T-cell (primary cell): ENCODE data around the gene LIPT2. TPM values are rescaled to one million over a fixed set of nuclear protein-coding genes. Genes with fewer than 3 reads are reported as not detected.

Experiments
- ATAC-seq, 4 experiments: fragments of 200-7000 bp in 3 of 4; fragments of 150-1000 bp in 1 of 4; cut with Tn5 transposase; replicated peaks in 1 of 4; 1 replicate in 3 of 4; 2 replicates in 1 of 4; pipeline ENCODE4 v1.10.0; 2021; ENCODE audit warnings: moderate library complexity in 3 of 4, mild to moderate bottlenecking in 2 of 4, moderate number of reproducible peaks in 1 of 4
- CTCF ChIA-PET, 2 donors: fragments of 300-600 bp; sonication (Branson Sonifier 250); formaldehyde crosslinking; loops; one replicate each; lab custom pipeline; 2022; ENCODE audit warnings: antibody characterized with exemption in 2 of 2; lab: Charles Lee
- POLR2A ChIA-PET, 2 donors: fragments of 300-600 bp; sonication (Branson Sonifier 250); formaldehyde crosslinking; loops; one replicate each; lab custom pipeline; 2022; ENCODE audit warnings: antibody characterized with exemption in 2 of 2; lab: Charles Lee
- DNase-seq, 35 experiments: peaks; one replicate each; pipeline versions ENCODE4 v3.0.0 to v3.0.0-alpha.2; 2013 to 2023
- H3K27ac ChIP-seq: one replicate; pipeline ENCODE4 v1.5.1; 2013; ENCODE audit warnings: low read length
- H3K27me3 ChIP-seq, 2 experiments: replicated peaks in 1 of 2; 1 replicate in 1 of 2; 2 replicates in 1 of 2; pipeline versions ENCODE4 v1.6.1 to v1.7.0; 2013; ENCODE audit warnings: low read length in 1 of 2, mixed read lengths in 1 of 2; ENCODE audit not compliant: control insufficient read depth in 2 of 2, insufficient read depth in 2 of 2; ENCODE audit errors: extremely low read depth in 1 of 2
- H3K36me3 ChIP-seq, 2 donors: 1 replicate in 1 of 2; 2 replicates in 1 of 2; pipeline versions ENCODE4 v1.6.1 to v1.7.0; 2013; ENCODE audit warnings: low read length in 1 of 2; ENCODE audit not compliant: control insufficient read depth in 2 of 2, insufficient read depth in 1 of 2; ENCODE audit errors: extremely low read depth in 1 of 2
- H3K4me1 ChIP-seq, 2 experiments: 1 replicate in 1 of 2; 2 replicates in 1 of 2; pipeline versions ENCODE4 v1.6.1 to v1.7.0; 2013; ENCODE audit warnings: low read length in 2 of 2, mixed read lengths in 1 of 2; ENCODE audit not compliant: insufficient read depth in 2 of 2, control insufficient read depth in 1 of 2; ENCODE audit errors: extremely low read depth in 1 of 2
- H3K4me3 ChIP-seq, 2 donors: 1 replicate in 1 of 2; 2 replicates in 1 of 2; pipeline versions ENCODE4 v1.5.1 to v1.7.0; 2013; ENCODE audit warnings: mild to moderate bottlenecking in 2 of 2, low read length in 1 of 2, moderate library complexity in 1 of 2; ENCODE audit not compliant: control insufficient read depth in 1 of 2; ENCODE audit errors: extremely low read depth in 1 of 2
- H3K9me3 ChIP-seq: 2 replicates; pipeline ENCODE4 v1.7.0; 2013
- H3K27ac Mint-ChIP-seq, 2 donors: one replicate each; pipeline ENCODE4 v1.8.0; 2020 to 2021; ENCODE audit warnings: mild to moderate bottlenecking in 2 of 2, mixed read lengths in 2 of 2
- H3K27me3 Mint-ChIP-seq, 2 donors: one replicate each; pipeline ENCODE4 v1.8.0; 2021 to 2022; ENCODE audit warnings: mixed read lengths in 2 of 2
- H3K36me3 Mint-ChIP-seq: one replicate; pipeline ENCODE4 v1.8.0; 2021; ENCODE audit warnings: mixed read lengths
- H3K4me1 Mint-ChIP-seq, 3 donors: one replicate each; pipeline ENCODE4 v1.8.0; 2020 to 2022; ENCODE audit warnings: mixed read lengths in 3 of 3, mild to moderate bottlenecking in 1 of 3
- H3K4me3 Mint-ChIP-seq, 3 donors: one replicate each; pipeline ENCODE4 v1.8.0; 2020 to 2022; ENCODE audit warnings: mild to moderate bottlenecking in 3 of 3, mixed read lengths in 3 of 3, moderate library complexity in 3 of 3
- H3K9me3 Mint-ChIP-seq, 3 donors: one replicate each; pipeline ENCODE4 v1.8.0; 2020 to 2022; ENCODE audit warnings: mixed read lengths in 3 of 3
- WGBS: methylation state at CpG from one replicate; pipeline ENCODE4 v1.1.5; 2013; ENCODE audit warnings: missing lambda C conversion rate; ENCODE audit not compliant: insufficient coverage; 5-methylcytosine and 5-hydroxymethylcytosine counted together
- total RNA-seq, 35 experiments: library from RNA in 6 of 35; stranded (reverse) in 6 of 35; fragments of 120-200 nt in 1 of 35; gene quantifications; one replicate each; pipeline versions ENCODE4 v1.2.1 to v1.2.4 and lab custom pipeline; 2013 to 2026

The LIPT2 gene
- total RNA-seq, 5 donors from 2014 or later (not counting 1 experiment from before 2014, with no cell fraction given) = 8.9 to 16.1 (median 11.5) TPM

GRCh38 chr11:74490941-74491340, 2.6 kb downstream of the LIPT2 start:
- no peak overlapping the region for H3K4me3 ChIP-seq
- Mint-ChIP-seq H3K4me1 (peaks cover 25 to 31% (median 27%) of the 10 kb centered on the region in 3 donors), H3K36me3 (no peaks in the 10 kb centered on the region), H3K4me3 (no peak overlapping the region), H3K27me3 (no peaks in the 10 kb centered on the region), H3K27ac (peak overlapping the region in 1 of 2 donors; percentile 36), H3K9me3 (no peaks in the 10 kb centered on the region)
- ATAC-seq (no peak), DNase-seq (no peak)
- POLR2A ChIA-PET = no interaction called here
- WGBS = 100% methylated on average over 2 of the region's 4 CpGs
- H3K4me1 ChIP-seq = peaks cover 5 to 15% of the 10 kb centered on the region in 2 experiments
- H3K36me3 ChIP-seq = no peaks in the 10 kb centered on the region
- H3K27me3 ChIP-seq = no peaks in the 10 kb centered on the region
- CTCF ChIA-PET = no interaction called here
- no peak overlapping the region for H3K27ac ChIP-seq
- H3K9me3 ChIP-seq = no peaks in the 10 kb centered on the region

DNA sequence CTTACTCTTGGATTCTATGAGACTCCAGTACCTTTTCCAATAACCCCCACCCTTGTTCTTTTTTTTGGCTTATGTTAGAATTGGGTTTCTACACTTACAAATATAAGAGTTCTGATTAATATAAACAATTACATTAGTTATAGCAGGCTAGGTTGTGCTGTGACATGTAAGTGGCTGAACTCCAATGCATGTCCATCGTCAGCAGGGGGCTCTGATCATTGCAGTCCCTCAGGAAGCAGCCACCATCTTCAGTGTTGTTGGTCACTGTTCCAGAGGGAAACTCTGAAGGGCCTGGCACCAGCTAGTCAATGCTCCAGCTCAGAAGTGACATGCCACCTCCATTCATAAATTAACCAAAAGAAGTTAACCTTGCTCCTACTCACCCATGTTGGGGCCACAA, 5.6 kb downstream of the LIPT2 start:
- ATAC-seq (no peak), DNase-seq (no peak)
- Mint-ChIP-seq H3K27ac (no peak overlapping the region), H3K4me3 (no peak overlapping the region), H3K9me3 (no peaks in the 10 kb centered on the region), H3K36me3 (no peaks in the 10 kb centered on the region), H3K4me1 (peaks cover 9 to 15% (median 11%) of the 10 kb centered on the region in 3 donors), H3K27me3 (no peaks in the 10 kb centered on the region)
- CTCF ChIA-PET = interaction anchor here in 1 of 2 donors (0.6 kb wide), 1 partner anchor 98 kb away, joined by 4 read pairs; no protein-coding TSS in a partner anchor
- 42% methylated on average over 1 of the region's 1 CpG for WGBS
- Histone ChIP-seq H3K4me1 (peaks cover 0 to 5% of the 10 kb centered on the region in 2 experiments), H3K36me3 (no peaks in the 10 kb centered on the region), H3K9me3 (no peaks in the 10 kb centered on the region), H3K27me3 (no peaks in the 10 kb centered on the region), H3K4me3 (no peak overlapping the region), H3K27ac (no peak overlapping the region)
- POLR2A ChIA-PET = no interaction called here

DNA sequence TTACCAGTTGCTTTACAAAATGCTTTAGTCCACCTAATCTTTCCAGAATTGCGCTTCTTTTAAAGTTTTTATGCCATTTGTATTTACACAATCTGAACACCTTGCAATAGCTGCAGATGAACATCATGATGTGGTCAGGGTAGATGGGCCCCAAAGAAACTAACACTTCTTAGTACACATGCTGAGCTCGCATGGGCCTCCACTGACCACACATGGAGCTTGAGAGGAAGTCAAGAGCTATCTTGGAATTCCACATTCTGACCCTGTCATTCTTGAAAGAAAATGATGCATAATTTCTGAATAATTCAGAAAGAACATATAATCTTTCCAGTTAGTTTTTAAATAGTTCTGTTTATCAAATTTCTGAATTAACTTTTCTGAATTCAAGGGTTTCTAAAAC, 7.7 kb downstream of the LIPT2 start:
- ChIA-PET CTCF (interaction anchor here in 1 of 2 donors (1.5 kb wide), 1 partner anchor 37 kb away, joined by 5 read pairs; no protein-coding TSS in a partner anchor), POLR2A (no interaction called here)
- no peak overlapping the region for H3K27ac ChIP-seq

DNA sequence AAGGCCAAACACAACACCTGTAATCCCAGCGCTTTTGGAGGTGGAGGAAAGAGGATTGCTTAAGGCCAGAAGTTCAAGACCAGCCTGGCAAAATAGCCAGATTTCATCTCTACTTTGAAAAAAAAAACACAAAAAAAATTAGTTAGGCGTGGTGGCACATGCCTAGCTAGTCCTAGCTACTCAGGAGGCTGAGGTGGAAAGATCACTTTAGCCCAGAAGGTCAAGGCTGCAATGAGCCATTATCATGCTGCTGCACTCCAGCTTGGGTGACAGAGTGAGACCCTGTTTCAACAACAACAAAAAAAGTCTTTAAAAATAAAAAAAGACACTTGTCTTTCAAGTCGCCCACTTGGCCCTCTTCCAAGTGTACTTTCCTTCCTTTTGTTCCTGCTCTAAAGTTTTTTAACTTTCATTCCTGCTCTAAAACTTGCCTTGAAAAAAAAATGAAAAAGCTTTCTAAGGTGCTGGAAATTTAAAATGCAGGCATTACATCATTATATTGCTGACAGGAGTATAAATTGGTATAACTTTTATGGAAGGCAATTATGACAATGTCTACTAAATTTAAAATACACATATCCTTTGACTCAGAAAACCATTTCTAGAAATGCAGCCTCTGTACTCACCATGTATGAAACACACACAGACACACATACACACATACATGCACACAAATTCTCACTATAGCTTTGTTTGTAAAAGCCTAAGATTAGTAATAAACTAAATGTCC, 12.7 kb downstream of the LIPT2 start:
- H3K27me3 ChIP-seq = peaks cover 0 to 6% of the 10 kb centered on the region in 2 experiments
- DNase-seq = no peak
- H3K36me3 ChIP-seq = no peaks in the 10 kb centered on the region
- CTCF ChIA-PET = no interaction called here
- H3K4me1 Mint-ChIP-seq = no peaks in the 10 kb centered on the region
- H3K9me3 Mint-ChIP-seq = no peaks in the 10 kb centered on the region
- no peak overlapping the region for H3K27ac ChIP-seq
- 40% methylated on average over 1 of the region's 3 CpGs for WGBS
- POLR2A ChIA-PET = no interaction called here
- peaks cover 0 to 6% of the 10 kb centered on the region in 2 donors for H3K27me3 Mint-ChIP-seq
- H3K4me1 ChIP-seq = no peaks in the 10 kb centered on the region
- no peak overlapping the region for H3K4me3 Mint-ChIP-seq
- no peaks in the 10 kb centered on the region for H3K36me3 Mint-ChIP-seq
- H3K9me3 ChIP-seq = no peaks in the 10 kb centered on the region
- no peak overlapping the region for H3K4me3 ChIP-seq
- no peak overlapping the region for H3K27ac Mint-ChIP-seq
- ATAC-seq = no peak

More for the DNA sequence above, 7.7 kb downstream of the LIPT2 start:
- ATAC-seq (no peak), DNase-seq (no peak)
- Mint-ChIP-seq H3K9me3 (no peaks in the 10 kb centered on the region), H3K4me1 (peaks cover 0 to 2% (median 0%) of the 10 kb centered on the region in 3 donors), H3K36me3 (no peaks in the 10 kb centered on the region), H3K4me3 (no peak overlapping the region), H3K27me3 (no peaks in the 10 kb centered on the region), H3K27ac (no peak overlapping the region)
- Histone ChIP-seq H3K4me1 (no peaks in the 10 kb centered on the region), H3K4me3 (no peak overlapping the region), H3K27me3 (no peaks in the 10 kb centered on the region), H3K36me3 (no peaks in the 10 kb centered on the region), H3K9me3 (no peaks in the 10 kb centered on the region)
- no CpG with 5 or more reads among the region's 2 CpGs for WGBS

DNA sequence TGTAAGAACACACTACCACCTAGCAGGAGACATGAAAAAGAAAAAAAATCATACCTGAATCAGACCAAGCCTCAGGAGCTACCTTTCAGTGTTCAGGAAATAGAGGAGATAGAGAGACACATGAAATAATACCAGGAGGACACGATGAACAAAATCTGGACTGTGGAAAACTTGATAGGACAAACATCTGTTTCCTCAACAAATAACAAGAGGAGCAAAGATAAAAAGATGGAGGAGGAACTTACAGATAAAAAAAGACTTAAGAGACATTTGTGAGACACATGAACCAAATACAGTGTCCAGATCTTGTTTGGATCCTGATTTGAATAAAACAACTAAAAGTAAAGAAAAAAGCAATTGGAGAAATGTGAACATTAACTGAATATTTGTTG, 13.8 kb downstream of the LIPT2 start:
- no peaks in the 10 kb centered on the region for H3K36me3 ChIP-seq
- POLR2A ChIA-PET = interaction anchor here in 1 of 2 donors (0.5 kb wide), 1 partner anchor 982 kb away, joined by 3 read pairs; no protein-coding TSS in a partner anchor
- ATAC-seq = no peak
- H3K27ac ChIP-seq = no peak overlapping the region
- whole genome bisulfite sequencing = no CpG with 5 or more reads among the region's 1 CpG
- no peaks in the 10 kb centered on the region for H3K4me1 Mint-ChIP-seq
- no peaks in the 10 kb centered on the region for H3K36me3 Mint-ChIP-seq
- DNase-seq = no peak
- H3K27ac Mint-ChIP-seq = no peak overlapping the region
- H3K27me3 Mint-ChIP-seq = peaks cover 0 to 6% of the 10 kb centered on the region in 2 donors
- H3K4me3 ChIP-seq = no peak overlapping the region
- no peaks in the 10 kb centered on the region for H3K9me3 Mint-ChIP-seq
- H3K4me3 Mint-ChIP-seq = no peak overlapping the region
- no peaks in the 10 kb centered on the region for H3K9me3 ChIP-seq
- H3K27me3 ChIP-seq = peaks cover 0 to 6% of the 10 kb centered on the region in 2 experiments
- no peaks in the 10 kb centered on the region for H3K4me1 ChIP-seq
- CTCF ChIA-PET = no interaction called here

GRCh38 chr11:74478877-74479731, 14.4 kb downstream of the LIPT2 start:
- Mint-ChIP-seq H3K36me3 (no peaks in the 10 kb centered on the region), H3K4me1 (no peaks in the 10 kb centered on the region), H3K27me3 (peaks cover 0 to 6% of the 10 kb centered on the region in 2 donors), H3K9me3 (no peaks in the 10 kb centered on the region), H3K4me3 (no peak overlapping the region), H3K27ac (no peak overlapping the region)
- WGBS = 75% methylated on average over 4 of the region's 10 CpGs
- no peaks in the 10 kb centered on the region for H3K36me3 ChIP-seq
- no peak for ATAC-seq
- ChIA-PET CTCF (no interaction called here), POLR2A (interaction anchor here in 1 of 2 donors (0.5 kb wide), 1 partner anchor 982 kb away, joined by 3 read pairs; no protein-coding TSS in a partner anchor)
- no peak overlapping the region for H3K4me3 ChIP-seq
- H3K27me3 ChIP-seq = peaks cover 0 to 6% of the 10 kb centered on the region in 2 experiments
- no peaks in the 10 kb centered on the region for H3K4me1 ChIP-seq
- no peak for DNase-seq
- H3K27ac ChIP-seq = no peak overlapping the region
- no peaks in the 10 kb centered on the region for H3K9me3 ChIP-seq
